ENCODE measurements around the gene ZNF860. TPM values are rescaled to one million over a fixed set of nuclear protein-coding genes. Genes with fewer than 3 reads are reported as not detected.

The ZNF860 gene
- total RNA-seq, 1 experiment from 2014 or later, result 5.9 TPM

- ChIA-PET POLR2A (no interaction called here), CTCF (no interaction called here)
- H3K4me3 ChIP-seq (ENCODE audit: low read depth, low read length), result no peak overlapping the region
- peaks cover 36% of the 10 kb centered on the region for H3K4me1 ChIP-seq
- peaks cover 8% of the 10 kb centered on the region for H3K36me3 Mint-ChIP-seq (ENCODE audit: insufficient read depth, unreplicated experiment)
- intact Hi-C loops (cut with micrococcal nuclease; ENCODE audit: unreplicated experiment), result no loop called here
- no peak for DNase-seq
- H3K36me3 ChIP-seq (ENCODE audit: control insufficient read depth, insufficient read depth, low read length), result no peaks in the 10 kb centered on the region
- no peak overlapping the region for H3K27ac Mint-ChIP-seq (ENCODE audit: unreplicated experiment)
- peaks cover 15% of the 10 kb centered on the region for H3K9me3 ChIP-seq
- no peaks in the 10 kb centered on the region for H3K27me3 ChIP-seq (replicated peaks; ENCODE audit: control insufficient read depth, insufficient read depth, low read length)
- H3K4me1 Mint-ChIP-seq (ENCODE audit: low read depth, unreplicated experiment), result peaks cover 22% of the 10 kb centered on the region
- BruUV-seq (replicated peaks), result no TSS peak
- no peaks in the 10 kb centered on the region for H3K27me3 Mint-ChIP-seq (ENCODE audit: insufficient read depth, unreplicated experiment)
- H3K9me3 Mint-ChIP-seq (ENCODE audit: unreplicated experiment), result peaks cover 9% of the 10 kb centered on the region
- no peak overlapping the region for H3K4me3 Mint-ChIP-seq (ENCODE audit: unreplicated experiment)
- TF ChIP-seq CTCF (IDR thresholded peaks at IDR 0.05; ENCODE audit: insufficient read depth in 1 of 2, low read depth in 1 of 2, low read length in 1 of 2, severe bottlenecking in 1 of 2, unreplicated experiment in 1 of 2), result no peak
Observed at GRCh38 chr3:31958701-31959152, 22.8 kb upstream of the ZNF860 start.

- H3K4me3 ChIP-seq (ENCODE audit: low read depth, low read length), result no peak overlapping the region
- POLR2A ChIA-PET, result no interaction called here
- Mint-ChIP-seq H3K4me1 (ENCODE audit: low read depth, unreplicated experiment) (peaks cover 22% of the 10 kb centered on the region), H3K27ac (ENCODE audit: unreplicated experiment) (peak overlapping the region; percentile 59), H3K27me3 (ENCODE audit: insufficient read depth, unreplicated experiment) (no peaks in the 10 kb centered on the region), H3K36me3 (ENCODE audit: insufficient read depth, unreplicated experiment) (peaks cover 13% of the 10 kb centered on the region), H3K4me3 (ENCODE audit: unreplicated experiment) (no peak overlapping the region), H3K9me3 (ENCODE audit: unreplicated experiment) (peaks cover 9% of the 10 kb centered on the region)
- CTCF ChIA-PET, result no interaction called here
- H3K9me3 ChIP-seq, result peaks cover 15% of the 10 kb centered on the region
- no peak for DNase-seq
- BruUV-seq (replicated peaks), result no TSS peak
- H3K36me3 ChIP-seq (ENCODE audit: control insufficient read depth, insufficient read depth, low read length), result no peaks in the 10 kb centered on the region
- peaks cover 36% of the 10 kb centered on the region for H3K4me1 ChIP-seq
- no peaks in the 10 kb centered on the region for H3K27me3 ChIP-seq (replicated peaks; ENCODE audit: control insufficient read depth, insufficient read depth, low read length)
- no peak for TF ChIP-seq CTCF (IDR thresholded peaks at IDR 0.05; ENCODE audit: insufficient read depth in 1 of 2, low read depth in 1 of 2, low read length in 1 of 2, severe bottlenecking in 1 of 2, unreplicated experiment in 1 of 2)
- intact Hi-C loops (cut with micrococcal nuclease; ENCODE audit: unreplicated experiment), result no loop called here
Observed at GRCh38 chr3:31959251-31959650, 22.3 kb upstream of the ZNF860 start.

GRCh38 chr3:31959951-31960792 lies 21.4 kb upstream of the ZNF860 start:
- POLR2A ChIA-PET, result interaction anchor here (0.6 kb wide), 2 partner anchors 64 to 68 kb away, joined by 6 read pairs; no protein-coding TSS in a partner anchor
- no peak for DNase-seq
- H3K9me3 Mint-ChIP-seq (ENCODE audit: unreplicated experiment), result peaks cover 8% of the 10 kb centered on the region
- H3K4me1 Mint-ChIP-seq (ENCODE audit: low read depth, unreplicated experiment), result peaks cover 22% of the 10 kb centered on the region
- BruUV-seq (replicated peaks), result no TSS peak
- Histone ChIP-seq H3K36me3 (ENCODE audit: control insufficient read depth, insufficient read depth, low read length) (no peaks in the 10 kb centered on the region), H3K9me3 (peaks cover 15% of the 10 kb centered on the region), H3K4me1 (peaks cover 36% of the 10 kb centered on the region), H3K27me3 (replicated peaks; ENCODE audit: control insufficient read depth, insufficient read depth, low read length) (no peaks in the 10 kb centered on the region), H3K4me3 (ENCODE audit: low read depth, low read length) (no peak overlapping the region)
- intact Hi-C loops (cut with micrococcal nuclease; ENCODE audit: unreplicated experiment), result no loop called here
- TF ChIP-seq CTCF (IDR thresholded peaks at IDR 0.05; ENCODE audit: insufficient read depth in 1 of 2, low read depth in 1 of 2, low read length in 1 of 2, severe bottlenecking in 1 of 2, unreplicated experiment in 1 of 2), result no peak
- CTCF ChIA-PET, result interaction anchor here (0.7 kb wide), 1 partner anchor 185 kb away, joined by 4 read pairs; no protein-coding TSS in a partner anchor
- H3K27me3 Mint-ChIP-seq (ENCODE audit: insufficient read depth, unreplicated experiment), result no peaks in the 10 kb centered on the region
- H3K36me3 Mint-ChIP-seq (ENCODE audit: insufficient read depth, unreplicated experiment), result peaks cover 15% of the 10 kb centered on the region
- H3K27ac Mint-ChIP-seq (ENCODE audit: unreplicated experiment), result peak overlapping the region; percentile 59
- peak overlapping the region; percentile 65 for H3K4me3 Mint-ChIP-seq (ENCODE audit: unreplicated experiment)
